GM11168 (cell line): ENCODE data around the gene SLC39A11.
"Not testable (repeated sequence)": the region's sequence is repeated elsewhere in the genome, so short reads cannot be mapped to it uniquely, and the experiment has no call there.

Experiments
- in situ Hi-C: fragments of 300-500 bp; cut with MboI; formaldehyde crosslinking; loops from one replicate; pipeline ENCODE4 v1.12.0; 2022; ENCODE audit warnings: low sequenced_read_pairs; ENCODE audit not compliant: unreplicated experiment

Gene SLC39A11

DNA sequence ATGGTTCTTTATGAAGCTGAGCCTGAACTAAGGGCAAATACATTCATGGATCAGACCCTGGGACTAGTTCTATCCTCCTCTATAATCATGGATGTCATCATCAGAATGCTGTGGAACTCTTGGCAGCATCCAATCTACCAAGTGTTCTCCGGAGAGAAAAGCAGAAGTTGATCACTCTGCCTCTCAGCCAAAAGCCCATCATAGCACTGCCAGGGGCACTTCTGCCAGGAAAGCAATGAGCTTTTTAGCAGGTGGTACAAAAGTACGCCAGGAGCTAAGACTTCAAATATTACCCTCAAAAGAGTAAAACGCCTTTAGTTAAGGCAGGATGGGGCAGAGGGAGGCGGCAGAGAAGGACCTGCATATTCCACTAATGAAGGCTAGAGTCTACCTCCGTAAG lies 279.0 kb downstream of the SLC39A11 start:
- in situ Hi-C loops, result no loop called here

DNA sequence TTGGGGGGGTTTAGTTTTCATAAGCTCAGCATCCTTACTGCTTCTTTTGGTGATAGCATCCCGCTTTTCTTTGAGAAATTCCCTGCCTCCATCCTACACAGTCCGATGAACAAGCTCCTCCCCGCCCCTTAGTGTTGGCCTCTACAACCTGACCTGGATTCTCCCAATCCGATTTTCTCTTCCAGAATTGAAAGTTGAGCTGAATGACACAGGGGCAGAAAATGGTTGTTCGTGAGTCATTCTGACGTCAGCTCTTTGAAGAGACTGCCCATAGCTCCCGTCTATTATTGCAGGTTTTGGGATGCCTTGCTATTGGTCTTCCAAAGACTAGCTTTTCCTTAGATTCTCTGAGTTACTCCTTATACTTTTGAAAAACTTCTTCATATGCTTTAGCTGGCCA lies 279.7 kb downstream of the SLC39A11 start:
- in situ Hi-C loops, result no loop called here

- in situ Hi-C loops, result no loop called here
These were observed 280.4 kb downstream of the SLC39A11 start for GRCh38 chr17:72811976-72812687.

DNA sequence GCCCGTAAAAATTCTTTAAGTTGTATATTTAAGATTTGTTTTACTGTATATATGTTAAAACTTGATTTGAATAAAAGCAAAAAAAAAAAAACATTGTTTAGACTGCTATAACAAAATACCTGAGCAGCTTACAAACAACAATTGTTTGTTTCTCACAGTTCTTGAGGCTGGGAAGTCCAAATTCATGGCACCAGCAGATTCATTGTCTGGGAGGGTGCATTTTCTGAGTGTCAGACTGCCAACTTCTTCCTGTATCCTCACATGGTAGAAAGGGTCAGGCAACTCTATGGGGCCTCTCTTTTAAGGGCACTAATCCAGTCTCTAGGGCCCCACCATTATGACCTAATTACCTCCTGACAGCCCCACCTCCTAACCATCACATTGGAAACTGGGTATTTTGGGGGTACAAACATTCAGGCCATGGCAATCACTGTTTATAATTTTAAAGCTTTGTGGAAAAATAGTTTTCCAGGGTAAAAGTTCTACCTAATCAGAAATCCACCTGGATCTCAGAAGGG lies 281.4 kb downstream of the SLC39A11 start:
- in situ Hi-C loops, result no loop called here

- in situ Hi-C loops, result no loop called here
These were observed 286.5 kb downstream of the SLC39A11 start for GRCh38 chr17:72806011-72806410.

DNA sequence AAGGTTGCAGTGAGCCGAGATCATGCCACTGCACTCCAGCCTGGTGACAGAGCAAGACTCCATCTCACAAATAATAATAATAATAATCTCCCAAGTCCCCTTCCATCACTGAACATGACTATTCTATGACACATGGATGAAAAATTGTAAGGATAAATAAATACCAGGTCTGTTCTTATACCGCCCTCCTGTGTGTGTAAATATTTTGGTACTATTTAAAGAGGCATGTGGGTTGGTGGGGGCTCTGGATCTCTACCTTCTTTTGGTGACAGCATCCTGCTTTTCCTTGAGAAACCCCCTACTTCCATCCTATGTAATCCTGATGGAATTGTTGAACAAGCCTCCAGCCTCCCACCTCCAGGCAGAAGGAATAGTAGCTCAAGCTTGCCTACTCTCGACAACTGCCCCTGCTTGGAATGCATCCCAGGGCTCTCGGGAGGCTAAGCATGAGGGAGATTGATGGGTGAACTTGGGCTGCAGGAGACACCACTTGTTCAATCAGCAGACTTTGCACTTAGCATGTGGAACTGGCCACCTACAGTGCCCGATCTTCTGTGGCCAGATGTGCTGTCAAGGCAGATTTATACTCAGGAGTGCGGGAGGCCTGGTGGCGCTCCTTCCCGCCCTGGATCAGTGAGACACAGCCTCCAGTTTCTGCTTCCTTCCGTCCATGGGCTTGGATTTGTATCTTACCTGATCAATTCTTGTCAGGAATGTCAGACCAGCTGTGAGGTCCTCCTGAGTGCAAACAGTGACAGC lies 287.4 kb downstream of the SLC39A11 start:
- in situ Hi-C loops, result no loop called here

DNA sequence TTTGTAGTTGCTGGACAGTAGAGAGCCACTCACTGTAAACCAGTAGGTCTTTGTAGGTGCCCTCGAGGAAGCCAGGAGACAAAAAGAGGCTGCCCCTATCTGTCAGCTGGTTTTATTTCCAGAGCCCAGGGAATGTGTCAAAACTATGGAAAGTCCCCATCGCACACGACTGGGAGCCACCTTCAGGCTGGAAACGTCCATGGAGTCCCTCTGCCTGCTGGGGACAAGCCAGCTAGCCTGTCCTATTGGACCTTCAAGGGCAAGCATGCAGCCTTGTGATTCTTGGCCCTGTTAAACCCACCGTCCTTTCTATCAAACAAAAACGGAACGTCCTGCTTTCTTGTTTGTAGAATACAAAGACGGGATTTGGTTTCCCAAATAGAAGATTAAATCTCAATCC lies 289.8 kb downstream of the SLC39A11 start:
- in situ Hi-C loops, result no loop called here

- in situ Hi-C loops, result no loop called here
These were observed 295.3 kb downstream of the SLC39A11 start for GRCh38 chr17:72797142-72797541.

DNA sequence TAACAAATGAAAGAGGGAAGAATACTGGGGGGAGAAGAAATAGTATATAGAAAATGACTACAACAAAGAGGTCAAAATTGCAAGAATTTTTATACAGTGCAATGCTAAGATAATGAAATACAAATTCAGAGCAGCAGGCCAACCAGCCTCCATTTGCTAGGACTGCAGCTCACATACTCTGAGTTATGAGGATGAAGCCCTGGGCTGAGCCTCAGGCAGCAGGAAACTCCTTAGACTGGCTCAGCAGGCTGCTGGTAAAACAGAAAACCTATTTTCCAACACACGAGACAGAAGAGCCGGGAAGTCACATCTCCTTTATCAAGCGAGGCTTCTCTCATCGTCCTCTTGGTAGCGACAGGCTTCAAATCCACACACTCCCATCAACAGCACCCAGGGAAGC lies 296.5 kb downstream of the SLC39A11 start:
- in situ Hi-C loops, result no loop called here

- in situ Hi-C loops, result no loop called here
These were observed 298.3 kb downstream of the SLC39A11 start for GRCh38 chr17:72794152-72794551.

DNA sequence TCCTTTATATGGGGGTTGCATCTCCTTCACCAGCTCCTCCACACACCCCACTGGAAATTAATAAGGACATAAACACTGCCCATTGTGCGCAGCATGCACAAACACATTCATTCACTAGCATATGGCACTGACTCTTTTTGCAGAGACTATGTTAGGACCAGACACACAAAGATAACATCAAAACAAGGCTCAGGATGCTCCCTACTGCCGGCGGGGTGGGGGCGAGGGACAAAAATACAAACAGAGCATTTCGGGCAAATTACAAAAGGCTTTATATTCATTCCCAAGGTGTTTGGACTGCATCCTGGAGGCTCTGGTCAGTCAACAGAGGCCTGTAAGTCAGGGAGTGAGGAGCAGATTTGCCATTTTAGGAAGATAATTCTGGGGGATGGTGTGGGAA lies 299.7 kb downstream of the SLC39A11 start:
- in situ Hi-C loops, result no loop called here

GRCh38 chr17:72790190-72790589 lies 302.3 kb downstream of the SLC39A11 start:
- in situ Hi-C loops, result no loop called here

DNA sequence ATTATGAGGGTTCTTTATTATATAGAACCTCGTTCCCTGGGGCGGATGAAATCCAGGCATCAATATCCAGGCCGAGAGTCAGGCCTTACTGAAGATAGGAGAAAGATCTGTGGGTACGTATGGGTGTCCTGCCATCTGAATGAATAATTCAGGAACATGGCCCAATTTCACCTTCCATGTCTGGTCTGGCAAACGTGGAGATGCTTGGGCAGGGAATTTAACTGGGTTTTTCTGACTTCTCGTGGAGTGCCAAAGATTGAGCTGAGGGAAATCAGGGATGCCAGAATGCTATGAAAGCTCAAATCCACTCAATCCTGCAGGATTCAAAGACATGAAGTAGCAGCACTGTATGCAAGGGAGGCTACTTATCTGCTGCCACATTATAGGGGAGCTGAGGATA lies 302.8 kb downstream of the SLC39A11 start:
- in situ Hi-C loops, result no loop called here

DNA sequence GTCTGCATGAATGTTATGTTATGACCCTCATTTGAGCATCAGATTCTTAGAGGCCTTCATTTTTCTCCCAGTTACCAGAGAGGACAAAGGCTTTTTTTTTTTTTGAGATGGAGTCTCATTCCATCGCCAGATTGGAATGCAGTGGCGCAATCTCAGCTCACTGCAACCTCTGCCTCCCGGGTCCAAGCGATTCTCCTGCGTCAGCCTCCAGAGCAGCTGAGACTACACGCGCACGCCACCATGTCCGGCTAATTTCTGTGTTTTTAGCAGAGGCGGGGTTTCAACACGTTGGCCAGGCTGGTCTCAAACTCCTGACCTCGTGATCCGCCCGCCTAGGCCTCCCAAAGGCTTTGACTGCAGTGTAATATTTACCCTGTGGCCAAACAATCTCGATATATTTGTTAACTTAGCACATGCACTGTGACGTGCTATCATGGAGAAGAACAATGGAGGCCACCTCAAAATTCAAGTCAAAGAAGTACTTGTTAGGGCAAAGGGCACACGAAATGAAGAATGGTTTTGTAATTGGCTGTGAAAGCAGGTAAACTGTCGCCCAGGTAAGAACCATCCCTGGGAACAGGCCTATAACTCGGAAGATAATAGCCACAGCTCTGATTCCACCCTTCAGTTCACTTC lies 303.4 kb downstream of the SLC39A11 start:
- in situ Hi-C loops, result no loop called here

GRCh38 chr17:72786209-72786608 lies 306.3 kb downstream of the SLC39A11 start:
- in situ Hi-C loops, result no loop called here

- in situ Hi-C loops, result no loop called here
These were observed 309.3 kb downstream of the SLC39A11 start for GRCh38 chr17:72782985-72783701.

DNA sequence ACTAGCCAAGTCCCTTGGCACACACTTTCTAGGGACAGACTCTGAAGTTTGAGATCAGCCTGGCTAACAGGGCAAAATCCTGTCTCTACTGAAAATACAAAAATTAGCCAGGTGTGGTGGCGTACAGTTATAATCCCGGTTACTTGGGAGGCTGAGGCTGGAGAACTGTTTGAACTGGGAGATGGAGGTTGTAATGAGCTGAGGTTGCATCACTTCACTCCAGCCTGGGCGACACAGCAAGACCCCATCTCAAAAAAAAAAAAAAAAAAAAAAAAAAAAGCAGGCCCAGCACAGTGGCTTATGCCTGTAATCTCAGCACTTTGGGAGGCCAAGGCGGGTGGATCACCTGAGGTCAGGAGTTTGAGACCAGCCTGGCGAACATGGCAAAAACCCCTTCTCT lies 310.1 kb downstream of the SLC39A11 start:
- in situ Hi-C loops, result not testable (repeated sequence)

DNA sequence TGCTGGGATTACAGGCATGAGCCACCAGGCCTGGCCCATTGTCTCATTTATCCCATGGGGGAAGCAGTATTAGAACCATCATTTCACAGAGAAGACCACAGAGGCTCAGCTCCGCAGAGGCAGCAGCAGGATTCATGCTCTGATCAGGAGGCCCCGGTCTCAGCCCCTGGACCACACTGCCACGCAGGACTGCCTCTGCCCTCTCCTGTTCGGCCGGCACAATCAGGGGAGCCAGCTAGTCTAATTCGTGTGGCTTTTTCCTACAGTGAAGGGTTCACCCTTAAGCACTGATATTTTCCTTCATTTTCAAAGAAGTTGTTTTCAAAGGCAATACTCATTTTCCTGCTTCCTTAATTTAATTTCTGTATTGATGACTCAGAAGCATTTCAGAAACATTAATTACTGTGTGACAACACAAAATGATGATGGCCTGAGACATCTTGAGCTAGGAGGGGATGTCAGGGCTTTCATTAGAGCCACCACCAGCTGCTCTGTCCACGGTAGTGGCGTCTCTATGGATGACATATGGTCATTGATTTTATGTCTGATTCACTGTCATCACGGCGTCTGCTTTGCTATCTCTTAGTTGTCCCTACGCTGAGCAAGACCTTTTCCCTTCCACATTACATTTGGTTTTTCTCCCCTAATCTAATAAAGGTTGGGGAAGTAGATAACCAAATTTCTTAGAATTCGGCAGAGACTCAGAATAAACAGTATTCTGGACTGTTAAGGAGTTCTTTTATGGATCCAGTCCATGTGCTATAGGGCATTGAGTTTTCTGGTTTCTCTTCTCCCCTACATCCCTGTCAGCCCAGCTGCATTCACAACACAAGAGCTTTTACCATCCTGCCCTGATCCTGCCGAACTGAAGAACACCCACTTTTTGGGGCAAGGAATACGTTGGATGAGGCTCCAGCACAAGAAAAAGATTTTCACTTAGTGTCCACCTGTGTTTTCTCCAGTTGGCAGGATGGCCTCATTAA lies 314.0 kb downstream of the SLC39A11 start:
- in situ Hi-C loops, result no loop called here

GRCh38 chr17:72775919-72776318 lies 316.6 kb downstream of the SLC39A11 start:
- in situ Hi-C loops, result no loop called here
